GM12891 (cell line): ENCODE results near the gene ARV1. TPM values are rescaled to one million over a fixed set of nuclear protein-coding genes. Genes with fewer than 3 reads are reported as not detected.

Experiments
- DNase-seq: peaks from one replicate; pipeline ENCODE4 v3.0.0; 2011; ENCODE audit warnings: low spot score; ENCODE audit not compliant: insufficient read length
- FAIRE-seq: peaks from 2 replicates; lab custom pipeline; 2011; peaks lifted over from hg19 to GRCh38; lab: Jason Lieb, UNC
- PAX5 ChIP-seq: IDR thresholded peaks from 2 replicates; pipeline ENCODE4 v1.6.1; 2011; ENCODE audit warnings: low read length, moderate library complexity, mild to moderate bottlenecking; ENCODE audit not compliant: insufficient read depth, severe bottlenecking
- POLR2A ChIP-seq: IDR thresholded peaks from 2 replicates; pipeline ENCODE4 v1.6.1; 2011; ENCODE audit warnings: low read depth, low read length, control low read depth
- POLR2AphosphoS5 ChIP-seq: IDR thresholded peaks from 2 replicates; pipeline ENCODE4 v1.6.1; 2011; ENCODE audit warnings: low read depth, low read length, control low read depth
- POU2F2 ChIP-seq: IDR thresholded peaks from 2 replicates; pipeline ENCODE4 v1.6.1; 2011; ENCODE audit warnings: low read depth, mild to moderate bottlenecking, control low read depth, low read length, moderate library complexity
- SPI1 ChIP-seq: IDR thresholded peaks from 2 replicates; pipeline ENCODE4 v1.6.1; 2011; ENCODE audit warnings: low read depth, low read length, control low read depth
- TAF1 ChIP-seq: IDR thresholded peaks from 2 replicates; pipeline ENCODE4 v1.6.1; 2011; ENCODE audit warnings: low read depth, low read length, control low read depth
- polyA plus RNA-seq: library from polyadenylated mRNA; unstranded; fragments of >200 nt; gene quantifications from one replicate; pipeline ENCODE4 v1.2.1, GENCODE V29; 2012; ENCODE audit warnings: low read depth, missing spikeins, inconsistent platforms; ENCODE audit not compliant: missing spikeins

Gene ARV1
- polyA plus RNA-seq, result 21.6 TPM

DNA sequence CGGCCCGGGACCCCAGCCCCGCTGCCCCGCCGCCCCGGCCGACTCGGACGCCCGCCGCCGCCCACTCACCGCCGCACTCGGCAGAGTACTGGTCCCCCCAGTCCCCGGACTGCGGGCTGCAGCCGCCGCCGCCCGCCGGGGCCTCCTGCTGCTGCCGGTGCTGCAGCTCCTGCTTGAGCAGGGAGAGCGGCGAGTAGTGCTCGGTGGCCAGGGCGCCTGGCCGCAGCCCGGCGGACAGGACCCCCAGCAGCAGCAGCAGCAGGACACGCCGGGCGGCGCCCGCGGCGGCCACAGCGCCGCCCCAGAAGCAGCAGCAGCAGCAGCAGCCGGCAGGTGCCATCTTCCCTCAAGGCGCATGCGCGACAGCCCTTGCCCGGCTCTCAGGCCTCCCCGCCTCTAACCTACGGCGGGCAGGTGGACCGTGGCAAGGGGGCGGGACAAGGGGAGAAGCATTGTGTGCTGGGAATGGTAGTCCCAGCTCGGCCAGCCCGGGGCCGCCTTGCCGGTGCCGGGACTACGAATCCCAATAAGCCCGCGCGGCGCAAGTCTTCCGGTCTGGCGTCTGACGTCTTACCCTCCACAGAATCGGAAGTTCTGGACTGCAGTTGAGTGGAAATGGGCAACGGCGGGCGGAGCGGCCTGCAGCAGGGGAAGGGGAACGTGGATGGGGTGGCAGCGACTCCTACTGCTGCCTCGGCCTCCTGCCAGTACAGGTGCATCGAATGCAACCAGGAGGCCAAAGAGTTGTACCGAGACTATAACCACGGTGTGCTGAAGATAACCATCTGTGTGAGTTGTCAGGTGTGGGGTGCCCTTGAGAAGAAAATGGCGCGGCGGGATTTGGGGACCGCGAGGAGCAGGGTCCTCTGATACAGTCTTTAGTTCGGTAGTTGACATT, at the start of gene ARV1, which contains the start of gene TTC13:
Gene ARV1 (plus strand): TSS at position 604 of the 898 bp plus-strand sequence. CDS start 12 bp downstream, at position 616.
Gene TTC13 (minus strand): TSS at position 371 of the 898 bp plus-strand sequence. CDS start 31 bp downstream, at position 340.
- FAIRE-seq (peak; percentile 97), DNase-seq (peak; percentile 90)
- peak; percentile 91 for TF ChIP-seq POLR2AphosphoS5
- peak; percentile 6; the same call in 1 of the 2 replicates for TF ChIP-seq POU2F2
- TF ChIP-seq POLR2A, result peak; percentile 92; the same call in 1 of the 2 replicates
- TF ChIP-seq PAX5, result peak; percentile 62
- no peak for TF ChIP-seq SPI1
- peak; percentile 54 for TF ChIP-seq TAF1

DNA sequence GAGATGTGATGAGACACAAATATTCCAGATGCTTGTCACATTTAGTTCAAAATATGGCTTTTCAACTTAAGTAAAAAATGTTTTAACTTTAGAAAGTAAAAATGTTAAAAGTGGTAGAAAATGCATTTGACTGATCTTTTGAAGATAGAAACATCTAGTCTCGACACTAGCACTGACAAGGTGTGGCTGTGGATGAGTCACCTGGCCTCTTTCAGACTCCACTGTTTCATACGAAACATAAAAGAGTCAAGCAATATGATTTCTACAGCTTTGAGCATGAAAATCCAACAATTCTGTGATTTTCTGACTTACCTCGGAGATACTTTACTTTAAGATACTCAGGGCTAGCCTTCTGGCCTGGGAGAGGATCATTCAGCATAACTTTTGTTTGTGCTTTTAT, 47.9 kb upstream of the ARV1 start:
- DNase-seq (no peak), FAIRE-seq (no peak)
- TF ChIP-seq POU2F2 (no peak), TAF1 (no peak), PAX5 (no peak), POLR2A (no peak), POLR2AphosphoS5 (no peak), SPI1 (no peak)

DNA sequence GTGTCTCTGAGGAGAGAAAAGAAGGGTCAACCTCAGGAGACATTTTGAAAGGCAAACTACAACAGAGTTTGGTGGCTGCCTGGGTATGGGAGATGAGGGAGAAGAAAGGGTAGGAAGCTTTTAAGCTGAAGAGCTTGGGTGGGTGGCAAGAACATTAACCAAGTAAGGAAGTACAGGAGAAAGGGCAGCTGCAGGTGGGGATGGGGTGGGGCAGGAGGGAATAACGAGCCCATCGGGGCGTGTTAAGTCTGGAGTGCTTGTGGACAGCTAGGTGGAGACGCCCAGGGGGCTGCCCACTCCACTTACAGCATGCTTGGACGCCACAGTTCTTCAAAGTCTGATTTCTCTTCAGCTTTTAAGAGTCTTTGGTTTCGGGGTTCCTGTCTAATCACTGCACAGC, 43.0 kb upstream of the ARV1 start:
- TF ChIP-seq PAX5, result no peak
- TF ChIP-seq POLR2A, result no peak
- TF ChIP-seq SPI1, result no peak
- TF ChIP-seq POLR2AphosphoS5, result no peak
- no peak for TF ChIP-seq TAF1
- no peak for TF ChIP-seq POU2F2

DNA sequence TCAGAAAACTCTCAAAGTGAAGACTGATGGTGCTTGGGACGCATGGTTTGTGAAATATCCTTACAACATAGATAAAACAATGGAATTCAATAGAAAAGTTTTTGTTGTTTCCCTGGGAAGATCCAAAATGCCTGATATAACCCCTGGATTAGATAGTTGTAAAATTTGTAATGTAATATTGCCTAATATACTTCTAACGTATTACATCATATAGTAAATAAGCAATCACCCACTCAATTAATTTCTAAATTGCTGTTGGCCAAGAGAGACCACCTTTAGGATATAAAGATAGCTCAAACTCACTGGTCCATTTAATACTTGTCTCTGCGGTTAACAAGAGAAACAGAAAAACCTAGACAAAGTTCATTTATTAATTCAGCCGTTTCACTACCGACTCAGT, 42.4 kb upstream of the ARV1 start:
- FAIRE-seq (no peak), DNase-seq (no peak)
- no peak for TF ChIP-seq PAX5
- TF ChIP-seq POLR2AphosphoS5, result no peak
- TF ChIP-seq SPI1, result no peak
- no peak for TF ChIP-seq POU2F2
- no peak for TF ChIP-seq TAF1
- no peak for TF ChIP-seq POLR2A

More for the DNA sequence above, 43.0 kb upstream of the ARV1 start:
- FAIRE-seq (no peak), DNase-seq (no peak)

DNA sequence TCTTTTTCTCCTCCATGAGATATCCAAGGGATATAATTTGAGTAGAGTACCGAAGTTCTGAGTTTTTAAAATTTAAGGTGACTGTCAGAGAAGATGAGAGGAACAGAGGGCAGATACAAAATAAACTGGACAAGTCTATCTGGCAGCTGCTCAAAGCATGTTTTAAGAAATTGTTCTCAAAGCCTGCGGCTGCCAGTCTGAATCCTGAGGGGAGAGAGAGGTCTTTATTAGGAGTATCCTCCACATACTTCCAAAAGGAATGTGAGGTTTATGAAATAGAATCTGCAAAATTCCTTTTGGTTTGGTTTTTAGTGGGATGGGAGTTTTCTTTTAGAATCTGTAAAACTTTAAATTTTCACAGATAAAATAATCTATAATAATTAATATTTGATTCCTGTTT, 41.5 kb upstream of the ARV1 start:
- FAIRE-seq (no peak), DNase-seq (no peak)
- TF ChIP-seq PAX5 (no peak), POLR2A (no peak), POU2F2 (no peak), TAF1 (no peak), SPI1 (no peak), POLR2AphosphoS5 (no peak)

DNA sequence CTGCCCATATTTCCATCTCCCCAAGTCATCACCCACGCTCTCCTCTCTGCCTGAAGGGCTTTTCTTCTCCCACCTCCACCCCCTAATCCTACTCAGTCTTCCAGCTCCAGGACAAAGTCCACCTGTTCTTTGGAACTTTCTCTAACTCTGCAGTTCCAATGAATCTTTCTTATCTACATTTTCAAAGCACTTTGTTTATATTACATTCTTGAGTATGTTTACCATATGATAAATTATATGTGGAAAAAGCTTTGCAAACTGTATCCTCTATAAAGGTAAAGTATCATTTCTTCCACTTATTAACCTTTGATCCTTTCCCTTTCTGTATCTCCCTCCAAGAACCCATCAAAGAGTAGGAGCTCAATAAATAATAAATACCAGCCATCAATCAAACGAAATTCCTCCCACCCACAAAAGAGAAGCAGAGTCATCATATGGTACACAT, 39.9 kb upstream of the ARV1 start:
- TF ChIP-seq SPI1, result no peak
- TF ChIP-seq TAF1, result no peak
- no peak for TF ChIP-seq POU2F2
- DNase-seq (no peak), FAIRE-seq (no peak)

DNA sequence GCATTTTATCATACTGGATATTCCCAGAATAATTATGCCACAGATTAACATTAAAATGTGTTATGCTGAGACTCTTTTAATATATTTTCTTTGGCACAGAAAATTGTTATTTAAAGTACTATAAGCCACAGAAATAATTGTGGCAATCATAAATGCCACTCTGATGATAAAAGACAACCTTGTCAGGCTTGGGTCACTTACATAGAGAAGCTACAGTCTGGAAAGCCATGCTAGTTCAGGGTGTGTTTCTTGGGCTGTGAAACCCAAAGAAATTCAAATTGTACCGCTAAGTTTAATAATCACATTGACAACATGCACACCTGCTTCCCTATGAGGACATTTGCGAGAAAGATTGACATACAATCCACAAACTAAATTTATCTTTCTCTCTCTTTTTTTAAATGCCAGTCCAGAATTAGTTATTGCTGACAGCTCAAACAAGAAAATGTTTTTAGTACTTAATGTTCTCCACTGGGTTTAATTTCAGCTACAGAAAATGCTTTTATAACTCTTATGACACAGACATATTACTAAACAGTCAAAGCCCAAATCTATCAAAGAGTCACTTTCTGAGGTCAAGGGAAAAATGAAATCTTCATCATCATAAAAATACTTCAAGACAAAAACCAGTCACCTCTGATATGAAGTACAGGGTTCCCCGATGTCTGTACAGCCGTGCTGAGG, 38.9 kb upstream of the ARV1 start:
- DNase-seq (no peak), FAIRE-seq (no peak)
- TF ChIP-seq POLR2A (no peak), POU2F2 (no peak), POLR2AphosphoS5 (no peak), SPI1 (no peak), TAF1 (no peak), PAX5 (no peak)

DNA sequence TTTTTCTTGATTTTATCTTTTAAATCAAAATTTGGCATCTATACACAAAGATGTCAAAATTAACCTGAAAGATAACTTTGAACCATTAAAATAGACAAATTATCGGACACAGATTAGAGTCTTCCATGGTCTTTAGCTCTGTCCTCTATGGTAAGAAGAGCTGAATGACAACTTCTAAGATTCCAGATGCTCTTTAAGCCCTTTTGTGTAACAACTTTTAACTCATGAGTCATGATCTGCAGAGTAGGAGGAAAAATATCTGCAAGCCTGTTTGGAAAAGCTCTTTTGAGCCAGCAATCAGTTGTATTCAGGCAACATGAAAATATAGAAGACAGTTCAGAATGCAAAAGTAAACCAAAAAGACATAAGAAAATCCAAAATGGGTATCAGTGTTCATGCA, 38.0 kb upstream of the ARV1 start:
- DNase-seq (no peak), FAIRE-seq (no peak)
- TF ChIP-seq POLR2AphosphoS5, result no peak

DNA sequence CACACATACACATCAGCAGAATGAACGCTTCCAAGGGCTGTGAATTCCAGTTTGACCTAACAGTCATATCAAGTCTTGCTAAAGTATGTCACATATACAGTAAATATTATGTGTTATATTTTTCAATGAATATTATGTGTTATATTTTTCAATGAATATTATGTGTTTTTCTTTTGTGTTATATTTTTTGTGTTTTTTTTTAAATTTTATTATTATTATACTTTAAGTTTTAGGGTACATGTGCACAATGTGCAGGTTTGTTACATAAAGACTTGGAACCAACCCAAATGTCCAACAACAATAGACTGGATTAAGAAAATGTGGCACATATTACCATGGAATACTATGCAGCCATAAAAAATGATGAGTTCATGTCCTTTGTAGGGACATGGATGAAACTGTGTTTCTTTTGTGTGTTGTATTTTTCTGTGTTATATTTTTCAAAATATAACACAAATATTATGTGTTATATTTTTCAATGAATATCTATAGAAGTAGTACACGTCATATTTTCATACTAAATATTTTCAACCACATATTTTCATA, 35.8 kb upstream of the ARV1 start:
- FAIRE-seq, result no peak
- no peak for DNase-seq
- TF ChIP-seq TAF1, result no peak
- no peak for TF ChIP-seq SPI1
